ENCODE results near the gene SERPINA1.

GRCh38 chr14:94383777-94384176 lies 4.6 kb downstream of the SERPINA1 start:
- TF ChIP-seq CTCF (IDR thresholded peaks at IDR 0.05) (no peak), POLR2A (IDR thresholded peaks at IDR 0.05) (no peak), POLR2AphosphoS5 (IDR thresholded peaks at IDR 0.05; ENCODE audit: insufficient read depth in 1 of 2, low read depth in 1 of 2) (no peak)

All from vagina (tissue), 2 donors.